Muscle layer of colon (tissue), 2 donors: ENCODE data around the gene CBLL1.

Source experiments
- H3K27ac ChIP-seq: one replicate; pipeline ENCODE4 v1.7.0; 2013; ENCODE audit warnings: low read depth, mild to moderate bottlenecking, low read length, moderate library complexity
- H3K27me3 ChIP-seq, 2 donors: one replicate each; pipeline ENCODE4 v1.7.0; 2013; ENCODE audit warnings: low read length in 2 of 2, mild to moderate bottlenecking in 2 of 2; ENCODE audit not compliant: insufficient read depth in 2 of 2, control insufficient read depth in 1 of 2
- H3K36me3 ChIP-seq: one replicate; pipeline ENCODE4 v1.7.0; 2013; ENCODE audit warnings: mild to moderate bottlenecking, low read length; ENCODE audit not compliant: insufficient read depth
- H3K4me1 ChIP-seq: one replicate; pipeline ENCODE4 v1.7.0; 2013; ENCODE audit warnings: mild to moderate bottlenecking, low read length; ENCODE audit not compliant: insufficient read depth
- H3K4me3 ChIP-seq, 2 donors: one replicate each; pipeline ENCODE4 v1.7.0; 2013; ENCODE audit warnings: low read length in 2 of 2, low read depth in 1 of 2, mild to moderate bottlenecking in 1 of 2, moderate library complexity in 1 of 2
- H3K9ac ChIP-seq: one replicate; pipeline ENCODE4 v1.7.0; 2013; ENCODE audit warnings: low read length
- H3K9me3 ChIP-seq: one replicate; pipeline ENCODE4 v1.7.0; 2013; ENCODE audit warnings: mild to moderate bottlenecking, low read length
- donor health status: abdominal sarcoma.
- donor health status: Adenocarcinoma of cecum.

CBLL1 gene

DNA sequence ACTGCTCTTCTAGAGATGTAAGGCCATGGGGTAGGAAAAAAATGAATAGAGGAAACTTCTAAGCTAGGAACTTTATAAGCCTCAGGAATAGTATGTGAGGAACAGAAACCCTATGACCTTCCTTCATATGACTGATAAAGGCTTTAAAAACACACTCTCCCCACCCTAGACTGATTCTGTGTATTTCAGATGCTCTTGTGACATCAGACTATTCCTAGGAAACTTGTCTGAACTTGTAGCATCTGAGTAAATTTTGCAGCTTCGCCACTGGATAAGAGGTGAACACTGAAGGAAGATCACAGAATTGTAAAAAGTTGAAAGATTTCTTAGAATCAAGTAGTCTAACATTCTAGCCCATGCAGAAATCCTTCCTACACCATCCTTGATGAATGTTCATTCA lies 31.0 kb upstream of the CBLL1 start:
- H3K4me3 ChIP-seq: no peak overlapping the region
- no peaks in the 10 kb centered on the region for H3K9me3 ChIP-seq
- no peak overlapping the region for H3K27ac ChIP-seq
- no peaks in the 10 kb centered on the region for H3K4me1 ChIP-seq
- no peaks in the 10 kb centered on the region for H3K36me3 ChIP-seq
- H3K27me3 ChIP-seq: no peaks in the 10 kb centered on the region
- H3K9ac ChIP-seq: no peak overlapping the region

GRCh38 chr7:107715531-107715930 lies 28.4 kb upstream of the CBLL1 start:
- no peaks in the 10 kb centered on the region for H3K27me3 ChIP-seq
- H3K4me1 ChIP-seq: no peaks in the 10 kb centered on the region
- H3K9me3 ChIP-seq: no peaks in the 10 kb centered on the region
- no peak overlapping the region for H3K4me3 ChIP-seq
- H3K36me3 ChIP-seq: no peaks in the 10 kb centered on the region
- H3K9ac ChIP-seq: no peak overlapping the region
- no peak overlapping the region for H3K27ac ChIP-seq

DNA sequence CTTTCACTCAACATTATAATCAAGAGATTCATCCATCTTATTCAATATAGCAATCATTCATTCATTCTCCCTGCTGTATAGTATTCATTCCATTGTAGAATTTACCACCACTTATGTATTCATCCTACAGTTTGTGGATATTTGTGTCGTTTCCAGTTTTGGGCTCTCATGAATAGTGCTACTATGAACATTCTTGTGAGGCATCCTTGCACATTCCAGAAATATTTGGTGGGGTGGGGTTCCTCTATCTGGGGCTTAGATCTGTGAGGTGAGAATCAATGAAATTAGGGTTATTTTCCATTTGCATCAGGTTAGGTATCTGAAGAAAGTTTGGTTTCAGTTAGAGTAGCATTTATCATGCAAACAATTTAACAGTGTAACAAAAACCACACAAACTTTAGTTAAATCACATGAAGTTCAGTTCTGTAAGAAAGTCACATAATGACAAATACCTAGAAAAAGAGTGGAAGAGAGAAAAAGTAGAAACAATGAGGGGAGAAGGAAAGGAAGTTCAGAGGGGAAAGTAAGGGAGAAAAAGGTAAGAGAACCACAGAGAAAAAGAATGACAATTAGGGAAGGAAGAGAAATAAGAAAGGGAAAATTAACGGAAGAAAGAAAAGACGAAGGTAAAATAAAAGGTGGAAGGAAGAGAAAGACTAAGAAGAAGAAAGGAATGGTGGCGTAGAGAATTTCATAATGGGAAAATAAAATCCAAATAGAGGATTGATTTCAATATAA lies 25.3 kb upstream of the CBLL1 start:
- Histone ChIP-seq H3K27ac (no peak overlapping the region), H3K4me1 (no peaks in the 10 kb centered on the region), H3K4me3 (no peak overlapping the region), H3K9me3 (no peaks in the 10 kb centered on the region), H3K9ac (no peak overlapping the region), H3K27me3 (no peaks in the 10 kb centered on the region), H3K36me3 (no peaks in the 10 kb centered on the region)

DNA sequence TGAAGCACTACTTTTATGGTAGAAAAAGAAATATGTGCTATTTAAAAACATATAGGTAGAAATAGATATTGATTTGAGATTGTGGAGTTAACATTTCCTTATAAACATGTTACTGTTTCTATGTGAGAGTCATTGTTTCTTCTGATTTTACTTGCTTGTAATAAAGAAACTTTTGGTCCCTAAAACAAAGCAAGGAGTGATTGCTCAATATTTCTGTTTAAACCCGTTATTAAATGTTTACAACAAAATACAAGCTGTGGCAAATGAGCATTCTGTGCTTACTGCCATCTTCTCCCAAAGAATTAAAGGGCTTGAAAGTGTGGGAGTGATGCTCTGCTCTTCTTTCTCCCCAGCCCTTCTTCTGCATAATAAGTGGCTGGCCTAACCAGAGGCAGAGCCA lies 22.7 kb upstream of the CBLL1 start:
- Histone ChIP-seq H3K4me3 (no peak overlapping the region), H3K4me1 (no peaks in the 10 kb centered on the region), H3K27ac (no peak overlapping the region), H3K27me3 (no peaks in the 10 kb centered on the region), H3K9ac (no peak overlapping the region), H3K9me3 (no peaks in the 10 kb centered on the region), H3K36me3 (no peaks in the 10 kb centered on the region)

GRCh38 chr7:107723255-107723654 lies 20.7 kb upstream of the CBLL1 start:
- H3K27me3 ChIP-seq: no peaks in the 10 kb centered on the region
- no peaks in the 10 kb centered on the region for H3K4me1 ChIP-seq
- no peaks in the 10 kb centered on the region for H3K9me3 ChIP-seq
- H3K27ac ChIP-seq: no peak overlapping the region
- H3K4me3 ChIP-seq: no peak overlapping the region
- H3K9ac ChIP-seq: no peak overlapping the region
- no peaks in the 10 kb centered on the region for H3K36me3 ChIP-seq

- H3K4me1 ChIP-seq: no peaks in the 10 kb centered on the region
- no peaks in the 10 kb centered on the region for H3K9me3 ChIP-seq
- no peaks in the 10 kb centered on the region for H3K27me3 ChIP-seq
- H3K9ac ChIP-seq: no peak overlapping the region
- no peak overlapping the region for H3K27ac ChIP-seq
- H3K36me3 ChIP-seq: no peaks in the 10 kb centered on the region
- no peak overlapping the region for H3K4me3 ChIP-seq
Observed at GRCh38 chr7:107725138-107725740, 18.7 kb upstream of the CBLL1 start.

DNA sequence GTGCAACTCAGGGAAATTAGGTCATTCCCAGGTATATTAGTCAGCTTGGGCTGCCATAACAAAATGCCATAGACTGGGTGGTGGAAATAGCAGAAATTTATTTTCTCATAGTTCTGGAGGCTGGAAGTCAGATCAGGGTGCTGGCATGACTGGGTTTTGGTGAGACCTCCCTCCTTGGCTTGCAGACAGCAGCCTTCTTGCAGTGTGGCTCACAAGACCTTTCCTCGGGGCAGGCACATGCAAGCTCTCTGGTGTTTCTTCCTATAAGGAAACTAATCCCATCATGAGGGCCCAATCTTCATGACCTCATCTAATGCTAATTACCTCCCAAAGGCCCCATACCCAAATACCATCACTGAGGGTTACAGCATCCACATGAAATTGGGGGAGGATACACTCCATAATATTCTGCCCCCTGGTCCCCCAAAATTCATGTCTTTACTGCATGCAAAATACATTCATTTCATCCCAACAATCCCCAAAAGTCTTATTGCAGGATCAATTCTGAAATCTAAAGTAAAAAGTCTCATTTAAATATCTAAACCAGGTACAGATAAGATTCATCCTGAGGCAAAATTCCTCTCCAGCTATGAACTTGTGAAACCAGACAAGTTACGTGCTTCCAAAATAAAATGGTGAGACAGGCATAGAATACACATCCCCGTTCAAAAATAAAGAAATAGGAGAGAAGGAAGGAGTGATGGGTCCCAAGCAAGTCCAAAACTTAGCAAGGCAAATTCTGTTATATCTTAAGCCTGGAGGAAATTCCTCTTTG lies 17.4 kb upstream of the CBLL1 start:
- Histone ChIP-seq H3K27me3 (no peaks in the 10 kb centered on the region), H3K36me3 (no peaks in the 10 kb centered on the region), H3K9ac (no peak overlapping the region)

GRCh38 chr7:107728276-107728675 lies 15.7 kb upstream of the CBLL1 start:
- Histone ChIP-seq H3K4me1 (no peaks in the 10 kb centered on the region), H3K4me3 (no peak overlapping the region), H3K27ac (no peak overlapping the region), H3K9ac (no peak overlapping the region), H3K36me3 (no peaks in the 10 kb centered on the region), H3K9me3 (no peaks in the 10 kb centered on the region), H3K27me3 (no peaks in the 10 kb centered on the region)

More for the DNA sequence above, 17.4 kb upstream of the CBLL1 start:
- H3K4me3 ChIP-seq: no peak overlapping the region
- no peaks in the 10 kb centered on the region for H3K9me3 ChIP-seq
- no peak overlapping the region for H3K27ac ChIP-seq
- H3K4me1 ChIP-seq: no peaks in the 10 kb centered on the region

- H3K4me3 ChIP-seq: peak overlapping the region; percentile 99
Observed at GRCh38 chr7:107742678-107743566, 1.0 kb upstream of the CBLL1 start.

DNA sequence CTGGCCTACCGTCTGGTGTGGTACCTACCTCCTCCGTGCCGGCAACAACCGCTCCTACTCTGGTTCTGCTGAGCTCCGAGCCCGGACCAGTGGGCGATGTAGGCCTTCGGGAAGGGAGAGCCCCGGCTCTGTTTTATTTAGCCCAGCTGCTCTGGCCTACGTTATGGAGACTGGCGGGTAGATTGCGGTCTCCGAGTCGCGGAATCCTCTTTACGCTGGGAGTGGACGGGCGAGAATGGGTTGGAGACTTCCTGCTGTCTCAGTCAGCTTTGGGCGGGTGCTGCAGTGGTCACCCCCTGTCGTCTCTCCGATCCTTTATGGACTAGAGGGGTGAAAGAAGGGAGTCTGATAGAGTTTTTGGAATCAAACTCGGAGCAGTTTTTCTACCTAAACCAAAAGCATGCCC lies 406 bp downstream of the CBLL1 start:
- Histone ChIP-seq H3K9ac (peak overlapping the region; percentile 91), H3K9me3 (no peaks in the 10 kb centered on the region), H3K27me3 (no peaks in the 10 kb centered on the region), H3K4me1 (peaks cover 32% of the 10 kb centered on the region), H3K36me3 (no peaks in the 10 kb centered on the region), H3K4me3 (peak overlapping the region; percentile 99), H3K27ac (peak overlapping the region; percentile 99)

More at GRCh38 chr7:107742678-107743566, 1.0 kb upstream of the CBLL1 start:
- peaks cover 32% of the 10 kb centered on the region for H3K4me1 ChIP-seq
- no peaks in the 10 kb centered on the region for H3K27me3 ChIP-seq
- H3K9me3 ChIP-seq: no peaks in the 10 kb centered on the region
- H3K36me3 ChIP-seq: no peaks in the 10 kb centered on the region
- peak overlapping the region; percentile 39 for H3K9ac ChIP-seq
- H3K27ac ChIP-seq: peak overlapping the region; percentile 99

DNA sequence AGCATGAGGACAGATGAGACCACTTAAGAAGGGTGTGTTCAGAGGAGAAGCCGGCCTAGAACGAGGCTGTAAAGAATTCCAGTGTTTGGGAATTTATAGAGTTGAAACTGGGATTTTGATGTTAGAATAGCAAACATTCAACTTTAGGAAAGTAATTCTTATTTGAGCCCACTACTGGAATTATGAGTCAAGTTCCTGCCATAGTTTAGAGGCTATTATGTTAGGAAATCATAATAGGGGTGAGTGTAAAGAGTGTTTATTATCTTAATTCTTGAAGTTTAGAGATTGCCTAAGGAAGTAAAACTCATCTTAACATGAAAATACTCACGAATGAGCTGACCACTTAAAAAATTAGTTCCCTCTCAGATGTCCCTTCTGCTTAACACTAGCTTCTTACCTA lies 2.1 kb downstream of the CBLL1 start:
- Histone ChIP-seq H3K4me1 (peaks cover 32% of the 10 kb centered on the region), H3K36me3 (peaks cover 7% of the 10 kb centered on the region), H3K9me3 (no peaks in the 10 kb centered on the region), H3K4me3 (peak overlapping the region in 1 of 2 donors; percentile 4), H3K27me3 (no peaks in the 10 kb centered on the region), H3K9ac (no peak overlapping the region), H3K27ac (no peak overlapping the region)
